HepG2 (cell line): ENCODE results near the gene BEAN1. TPM values are rescaled to one million over a fixed set of nuclear protein-coding genes. Genes with fewer than 3 reads are reported as not detected.
A peak's percentile ranks its signal among the peaks of the same experiment; 100 is the strongest.

ENCODE experiments used
- ATF3 ChIP-seq: sonication (generic); formaldehyde crosslinking; IDR thresholded peaks from 2 replicates; pipeline ENCODE4 v1.4.0; 2020; ENCODE audit warnings: missing genetic modification reagents
- MAX ChIP-seq: IDR thresholded peaks from 2 replicates; pipeline ENCODE4 v1.6.1; 2012; ENCODE audit warnings: inconsistent platforms
- MIXL1 ChIP-seq: IDR thresholded peaks from 2 replicates; pipeline ENCODE4 v1.6.1; 2016
- MNT ChIP-seq: fragments of 450-650 bp; IDR thresholded peaks from 2 replicates; pipeline ENCODE4 v1.6.1; 2016
- MTA3 ChIP-seq: sonication (generic); formaldehyde crosslinking; IDR thresholded peaks from 2 replicates; pipeline ENCODE4 v1.4.0; 2020; ENCODE audit warnings: missing genetic modification reagents
- TP53 ChIP-seq: sonication (generic); formaldehyde crosslinking; conservative IDR thresholded peaks from 2 replicates; pipeline ENCODE4 v1.4.0; 2020; ENCODE audit warnings: missing genetic modification reagents
- XBP1 ChIP-seq: sonication (generic); formaldehyde crosslinking; IDR thresholded peaks from 2 replicates; pipeline ENCODE4 v1.5.0; 2020; ENCODE audit warnings: missing genetic modification reagents
- ZNF609 ChIP-seq: sonication (generic); formaldehyde crosslinking; IDR thresholded peaks from 2 replicates; pipeline ENCODE4 v1.4.0; 2020; ENCODE audit warnings: mild to moderate bottlenecking, missing genetic modification reagents, borderline replicate concordance
- ZNF883 ChIP-seq: sonication (generic); formaldehyde crosslinking; IDR thresholded peaks from 2 replicates; pipeline ENCODE4 v1.5.1; 2020; ENCODE audit warnings: mild to moderate bottlenecking, missing genetic modification reagents; ENCODE audit errors: not compliant biosample characterization
- ZSCAN21 ChIP-seq: sonication (generic); formaldehyde crosslinking; IDR thresholded peaks from 2 replicates; pipeline ENCODE4 v1.8.0; 2022; ENCODE audit warnings: mild to moderate bottlenecking, missing genetic modification reagents, moderate library complexity, borderline replicate concordance
- polyA plus RNA-seq, 8 experiments: library from polyadenylated mRNA; depleted of rRNA in 3 of 8; stranded (reverse) in 7 of 8; unstranded in 1 of 8; fragments of >200 nt; fragmentation: Illumina TruSeq in 4 of 8; extraction: Trizol in 4 of 8; gene quantifications; 2 replicates each; pipeline versions ENCODE4 v1.2.1 to v1.2.3, GENCODE V29; 2011 to 2016; ENCODE audit warnings: low read depth in 4 of 8, missing spikeins in 1 of 8, mixed read lengths in 1 of 8; ENCODE audit not compliant: insufficient read depth in 1 of 8
- total RNA-seq, 5 experiments: library from RNA; depleted of rRNA; stranded (reverse); fragments of >200 nt; fragmentation: Illumina TruSeq; extraction: Trizol; gene quantifications; 2 replicates each; pipeline ENCODE4 v1.2.3, GENCODE V29; 2016; ENCODE audit warnings: low read depth in 1 of 5
- TF ChIP-seq, protein P1 (sequence below): sonication (generic); formaldehyde crosslinking; IDR thresholded peaks from 2 replicates; pipeline ENCODE4 v1.4.0; 2020; ENCODE audit warnings: missing genetic modification reagents
- TF ChIP-seq, protein P2 (sequence below): sonication (generic); formaldehyde crosslinking; IDR thresholded peaks from 2 replicates; pipeline ENCODE4 v1.4.0; 2020; ENCODE audit warnings: missing genetic modification reagents

Gene BEAN1
- total and polyA plus RNA-seq, 2 of the 13 experiments (the other 11 are each of a cell fraction or from before 2014, with no cell fraction given), result 0.53 to 1.4 TPM

GRCh38 chr16:66516808-66517585 lies 89.9 kb downstream of the BEAN1 start (continued):
- peak; percentile 94 for TF ChIP-seq MNT
- TF ChIP-seq MAX, result peak; percentile 97
- TF ChIP-seq, protein P1, sequence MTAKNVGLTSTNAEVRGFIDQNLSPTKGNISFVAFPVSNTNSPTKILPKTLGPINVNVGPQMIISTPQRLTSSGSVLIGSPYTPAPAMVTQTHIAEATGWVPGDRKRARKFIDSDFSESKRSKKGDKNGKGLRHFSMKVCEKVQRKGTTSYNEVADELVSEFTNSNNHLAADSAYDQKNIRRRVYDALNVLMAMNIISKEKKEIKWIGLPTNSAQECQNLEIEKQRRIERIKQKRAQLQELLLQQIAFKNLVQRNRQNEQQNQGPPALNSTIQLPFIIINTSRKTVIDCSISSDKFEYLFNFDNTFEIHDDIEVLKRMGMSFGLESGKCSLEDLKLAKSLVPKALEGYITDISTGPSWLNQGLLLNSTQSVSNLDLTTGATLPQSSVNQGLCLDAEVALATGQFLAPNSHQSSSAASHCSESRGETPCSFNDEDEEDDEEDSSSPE, result peak; percentile 77
- peak; percentile 86 for TF ChIP-seq ZNF609 (CRISPR knock-in tag)
- peak; percentile 96 for TF ChIP-seq ATF3 (CRISPR knock-in tag)
- TF ChIP-seq ZNF883 (CRISPR knock-in tag), result peak; percentile 69
- 0 out of 2 replicates have a peak, but pooled peaks have one; percentile 80 for TF ChIP-seq TP53
- TF ChIP-seq, protein P2, sequence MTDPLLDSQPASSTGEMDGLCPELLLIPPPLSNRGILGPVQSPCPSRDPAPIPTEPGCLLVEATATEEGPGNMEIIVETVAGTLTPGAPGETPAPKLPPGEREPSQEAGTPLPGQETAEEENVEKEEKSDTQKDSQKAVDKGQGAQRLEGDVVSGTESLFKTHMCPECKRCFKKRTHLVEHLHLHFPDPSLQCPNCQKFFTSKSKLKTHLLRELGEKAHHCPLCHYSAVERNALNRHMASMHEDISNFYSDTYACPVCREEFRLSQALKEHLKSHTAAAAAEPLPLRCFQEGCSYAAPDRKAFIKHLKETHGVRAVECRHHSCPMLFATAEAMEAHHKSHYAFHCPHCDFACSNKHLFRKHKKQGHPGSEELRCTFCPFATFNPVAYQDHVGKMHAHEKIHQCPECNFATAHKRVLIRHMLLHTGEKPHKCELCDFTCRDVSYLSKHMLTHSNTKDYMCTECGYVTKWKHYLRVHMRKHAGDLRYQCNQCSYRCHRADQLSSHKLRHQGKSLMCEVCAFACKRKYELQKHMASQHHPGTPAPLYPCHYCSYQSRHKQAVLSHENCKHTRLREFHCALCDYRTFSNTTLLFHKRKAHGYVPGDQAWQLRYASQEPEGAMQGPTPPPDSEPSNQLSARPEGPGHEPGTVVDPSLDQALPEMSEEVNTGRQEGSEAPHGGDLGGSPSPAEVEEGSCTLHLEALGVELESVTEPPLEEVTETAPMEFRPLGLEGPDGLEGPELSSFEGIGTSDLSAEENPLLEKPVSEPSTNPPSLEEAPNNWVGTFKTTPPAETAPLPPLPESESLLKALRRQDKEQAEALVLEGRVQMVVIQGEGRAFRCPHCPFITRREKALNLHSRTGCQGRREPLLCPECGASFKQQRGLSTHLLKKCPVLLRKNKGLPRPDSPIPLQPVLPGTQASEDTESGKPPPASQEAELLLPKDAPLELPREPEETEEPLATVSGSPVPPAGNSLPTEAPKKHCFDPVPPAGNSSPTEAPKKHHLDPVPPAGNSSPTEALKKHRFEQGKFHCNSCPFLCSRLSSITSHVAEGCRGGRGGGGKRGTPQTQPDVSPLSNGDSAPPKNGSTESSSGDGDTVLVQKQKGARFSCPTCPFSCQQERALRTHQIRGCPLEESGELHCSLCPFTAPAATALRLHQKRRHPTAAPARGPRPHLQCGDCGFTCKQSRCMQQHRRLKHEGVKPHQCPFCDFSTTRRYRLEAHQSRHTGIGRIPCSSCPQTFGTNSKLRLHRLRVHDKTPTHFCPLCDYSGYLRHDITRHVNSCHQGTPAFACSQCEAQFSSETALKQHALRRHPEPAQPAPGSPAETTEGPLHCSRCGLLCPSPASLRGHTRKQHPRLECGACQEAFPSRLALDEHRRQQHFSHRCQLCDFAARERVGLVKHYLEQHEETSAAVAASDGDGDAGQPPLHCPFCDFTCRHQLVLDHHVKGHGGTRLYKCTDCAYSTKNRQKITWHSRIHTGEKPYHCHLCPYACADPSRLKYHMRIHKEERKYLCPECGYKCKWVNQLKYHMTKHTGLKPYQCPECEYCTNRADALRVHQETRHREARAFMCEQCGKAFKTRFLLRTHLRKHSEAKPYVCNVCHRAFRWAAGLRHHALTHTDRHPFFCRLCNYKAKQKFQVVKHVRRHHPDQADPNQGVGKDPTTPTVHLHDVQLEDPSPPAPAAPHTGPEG (CRISPR knock-in tag), result peak; percentile 82; the same call in 1 of the 2 replicates
- TF ChIP-seq MTA3 (CRISPR knock-in tag), result no peak
- TF ChIP-seq MIXL1 (CRISPR knock-in tag), result peak; percentile 86
- TF ChIP-seq ZSCAN21 (CRISPR knock-in tag), result peak; percentile 80
- TF ChIP-seq XBP1, result peak; percentile 89; the same call in 1 of the 2 replicates
